ENCODE data around the gene FOXK1. TPM values are rescaled to one million over a fixed set of nuclear protein-coding genes. Genes with fewer than 3 reads are reported as not detected.

FOXK1 gene
- polyA plus RNA-seq, 1 donor: 17.1 TPM

- DNase-seq (ENCODE audit: low read depth): no peak
Measured at GRCh38 chr7:4765776-4766490, 83.8 kb downstream of the FOXK1 start.

GRCh38 chr7:4766666-4767519 lies 84.8 kb downstream of the FOXK1 start:
- no peak for DNase-seq (ENCODE audit: low read depth)

- DNase-seq (ENCODE audit: low read depth): no peak
Measured at GRCh38 chr7:4768597-4769569, 86.8 kb downstream of the FOXK1 start.

- no peak for DNase-seq (ENCODE audit: low read depth)
Measured at GRCh38 chr7:4769761-4770160, 87.7 kb downstream of the FOXK1 start.

- DNase-seq (ENCODE audit: low read depth): no peak
Measured at GRCh38 chr7:4770886-4771285, 88.8 kb downstream of the FOXK1 start.

- no peak for DNase-seq (ENCODE audit: low read depth)
Measured at GRCh38 chr7:4771737-4772136, 89.6 kb downstream of the FOXK1 start.

GRCh38 chr7:4772306-4772705 lies 90.2 kb downstream of the FOXK1 start:
- DNase-seq (ENCODE audit: low read depth): no peak

GRCh38 chr7:4774007-4774406 lies 91.9 kb downstream of the FOXK1 start:
- DNase-seq (ENCODE audit: low read depth): no peak

GRCh38 chr7:4774658-4775249 lies 92.7 kb downstream of the FOXK1 start:
- peak; percentile 51 for DNase-seq (ENCODE audit: low read depth)

GRCh38 chr7:4775250-4775847 lies 93.3 kb downstream of the FOXK1 start, which contains the start of gene AP5Z1:
AP5Z1 (plus strand) TSS chr7:4775623; CDS start chr7:4775716, 93 bp downstream.
- peak; percentile 91 for DNase-seq (ENCODE audit: low read depth)

GRCh38 chr7:4775848-4776623 lies 93.9 kb downstream of the FOXK1 start:
- DNase-seq (ENCODE audit: low read depth): no peak

GRCh38 chr7:4779118-4779517 lies 97.0 kb downstream of the FOXK1 start:
- DNase-seq (ENCODE audit: low read depth): no peak

GRCh38 chr7:4781366-4782069 lies 99.4 kb downstream of the FOXK1 start:
- no peak for DNase-seq (ENCODE audit: low read depth)

GRCh38 chr7:4782333-4783291 lies 100.5 kb downstream of the FOXK1 start:
- DNase-seq (ENCODE audit: low read depth): no peak

- no peak for DNase-seq (ENCODE audit: low read depth)
Measured at GRCh38 chr7:4783292-4783652, 101.2 kb downstream of the FOXK1 start.

GRCh38 chr7:4783762-4784351 lies 101.8 kb downstream of the FOXK1 start:
- no peak for DNase-seq (ENCODE audit: low read depth)

- DNase-seq (ENCODE audit: low read depth): no peak
Measured at GRCh38 chr7:4784799-4785198, 102.7 kb downstream of the FOXK1 start.

- DNase-seq (ENCODE audit: low read depth): no peak
Measured at GRCh38 chr7:4785371-4785770, 103.3 kb downstream of the FOXK1 start.
